Measurements from ENCODE around the gene TOMM22.
"Not testable (repeated sequence)": the region's sequence is repeated elsewhere in the genome, so short reads cannot be mapped to it uniquely, and the experiment has no call there.

The TOMM22 gene

DNA sequence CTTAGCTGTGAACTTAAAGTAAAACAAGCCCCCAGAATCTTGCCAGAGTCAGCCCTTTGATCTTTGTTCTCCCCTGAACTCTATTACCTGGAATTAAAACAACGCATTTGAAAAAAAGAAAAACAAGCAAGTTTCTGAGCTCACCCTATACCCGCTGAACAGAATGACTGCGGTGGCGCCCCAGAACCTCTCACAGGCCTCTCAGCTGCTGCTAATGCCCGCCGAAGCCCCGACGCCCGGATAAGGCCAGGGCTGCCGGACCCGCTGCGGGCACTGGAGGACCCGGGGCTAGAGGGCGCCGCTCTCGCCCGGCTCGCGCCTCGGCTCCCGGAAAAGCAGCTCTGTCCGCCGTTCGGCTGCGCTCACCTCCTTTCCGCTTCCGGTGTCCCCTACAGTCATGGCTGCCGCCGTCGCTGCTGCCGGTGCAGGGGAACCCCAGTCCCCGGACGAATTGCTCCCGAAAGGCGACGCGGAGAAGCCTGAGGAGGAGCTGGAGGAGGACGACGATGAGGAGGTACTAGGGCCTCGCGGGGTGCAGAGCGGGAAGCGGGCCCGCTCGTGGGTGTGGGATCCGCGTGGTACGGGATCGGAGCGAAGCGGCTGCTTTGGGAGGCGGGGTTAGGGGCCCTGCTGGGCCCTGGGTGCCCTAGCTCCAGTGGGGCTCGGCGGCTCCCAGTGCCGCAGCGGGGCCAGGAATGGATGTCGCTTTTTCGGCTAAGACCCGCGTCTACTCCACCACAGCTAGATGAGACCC, at the start of gene TOMM22:
Gene TOMM22, plus strand, starts transcription at position 376 of the 754 bp plus-strand sequence. Its CDS starts 22 bp downstream, at position 398.
- peak; percentile 50 for DNase-seq

DNA sequence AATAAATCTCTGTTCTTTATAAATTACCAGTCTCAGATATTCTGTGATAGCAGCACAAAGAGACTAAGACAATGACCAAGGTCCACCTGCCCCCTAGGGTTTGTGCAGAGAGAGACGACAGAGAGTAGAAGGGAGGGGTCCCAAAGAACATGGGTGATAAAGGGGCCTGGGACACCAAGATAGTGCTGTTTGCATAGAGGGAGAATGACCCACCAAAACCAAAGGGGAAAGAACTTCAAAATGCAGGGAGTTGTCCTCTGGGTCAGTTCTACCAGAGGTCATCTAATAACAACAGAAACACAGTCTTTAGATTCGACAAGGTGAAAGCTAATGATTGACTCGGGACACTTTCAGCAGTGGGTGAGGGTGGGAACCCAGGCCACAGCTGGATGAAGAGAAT, 49.2 kb upstream of the TOMM22 start:
- DNase-seq, result no peak

DNA sequence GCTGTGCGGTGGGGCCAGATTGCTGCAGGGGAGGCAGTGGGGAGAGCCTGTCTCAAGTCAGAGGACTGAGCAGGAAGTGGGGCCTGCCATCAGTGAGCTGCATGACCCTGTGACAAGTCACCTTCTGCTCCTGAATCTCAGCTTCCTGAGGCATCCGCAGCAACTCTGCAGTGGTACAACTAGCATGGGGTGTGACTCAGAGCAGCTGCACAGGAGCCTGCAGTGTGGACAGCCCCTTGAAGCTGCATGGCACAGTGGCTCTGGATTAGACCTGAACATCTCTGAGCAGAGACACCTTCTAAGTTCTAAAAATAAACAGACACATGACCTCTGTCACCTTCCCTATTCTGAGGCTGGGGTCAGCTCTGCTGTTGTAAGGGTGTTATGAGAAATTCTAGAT, 43.5 kb upstream of the TOMM22 start:
- DNase-seq, result no peak

DNA sequence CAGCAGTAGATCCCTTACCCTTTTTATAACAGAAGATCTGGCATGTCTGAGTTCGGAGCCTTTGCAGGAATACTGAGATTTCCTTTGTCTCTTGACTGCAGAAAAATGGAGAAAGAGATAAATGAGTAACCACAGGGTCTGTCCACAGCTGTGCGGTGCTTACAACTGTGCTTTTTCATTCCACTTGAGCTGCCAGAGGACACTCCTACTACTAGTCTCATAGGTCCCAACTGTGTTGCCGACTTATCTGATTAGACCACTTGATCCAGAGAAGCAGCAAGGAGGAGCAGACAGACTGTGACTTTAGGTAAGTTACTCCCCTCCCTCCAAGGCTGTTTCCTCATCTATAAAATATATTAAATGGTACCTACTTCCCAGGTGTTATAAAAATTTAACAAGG, 43.0 kb upstream of the TOMM22 start:
- no peak for DNase-seq

DNA sequence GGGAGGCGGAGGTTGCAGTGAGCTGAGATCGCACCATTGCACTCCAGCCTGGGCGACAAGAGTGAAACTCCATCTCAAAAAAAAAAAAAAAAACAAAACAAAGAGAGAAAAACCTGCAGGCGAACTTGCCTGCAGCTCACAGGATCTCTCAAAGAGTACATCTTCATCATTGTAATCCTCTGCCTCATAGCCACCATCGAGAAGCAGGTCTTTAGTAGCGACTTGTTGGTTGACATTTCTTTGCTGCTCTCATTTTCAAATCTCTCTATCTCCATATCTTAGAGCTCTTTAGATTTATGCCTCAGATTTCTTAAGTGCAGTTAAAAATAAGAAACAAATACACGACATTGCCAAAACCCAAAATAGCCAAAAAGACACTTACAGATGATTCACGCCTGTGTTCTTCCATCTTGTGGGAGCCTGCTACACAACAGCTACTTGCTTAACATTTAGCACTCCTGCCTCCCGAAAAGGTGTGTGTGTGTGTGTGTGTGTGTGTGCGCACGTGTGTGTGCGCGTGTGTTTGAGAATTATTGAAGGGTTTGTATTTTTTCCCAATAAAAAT, 40.2 kb upstream of the TOMM22 start:
- no peak for DNase-seq

DNA sequence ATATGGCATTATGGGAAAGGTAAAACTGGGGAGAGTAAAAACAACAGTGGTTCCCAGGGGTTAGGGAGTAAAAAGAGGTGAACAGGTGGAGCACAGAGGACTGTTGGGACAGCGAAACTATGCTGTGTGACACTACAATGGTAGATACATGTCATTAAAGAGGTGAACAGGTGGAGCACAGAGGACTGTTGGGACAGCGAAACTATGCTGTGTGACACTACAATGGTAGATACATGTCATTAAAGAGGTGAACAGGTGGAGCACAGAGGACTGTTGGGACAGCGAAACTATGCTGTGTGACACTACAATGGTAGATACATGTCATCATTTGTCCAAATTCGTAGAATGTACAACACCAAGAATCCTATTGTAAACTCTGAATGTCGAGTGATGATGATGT, 37.5 kb upstream of the TOMM22 start:
- not testable (repeated sequence) for DNase-seq

DNA sequence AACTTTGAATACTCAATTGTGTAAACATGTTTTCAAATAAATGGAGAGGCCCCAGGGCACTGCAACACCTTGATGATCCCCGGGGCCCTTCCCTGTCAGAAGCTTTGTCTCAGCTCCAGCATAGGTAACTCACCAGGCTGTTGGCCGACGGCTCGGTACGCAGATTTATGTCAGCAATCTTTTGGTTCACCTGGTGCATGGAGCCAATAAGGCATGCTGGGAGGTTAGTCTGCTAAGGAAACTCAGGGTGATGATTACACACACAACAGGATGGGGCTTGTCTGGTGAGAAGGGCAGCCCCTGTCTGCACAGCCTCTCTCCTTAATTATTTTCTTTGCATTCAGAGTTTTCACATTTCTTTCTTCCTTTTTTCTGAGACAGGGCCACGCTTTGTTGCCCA, 36.3 kb upstream of the TOMM22 start:
- DNase-seq, result no peak

DNA sequence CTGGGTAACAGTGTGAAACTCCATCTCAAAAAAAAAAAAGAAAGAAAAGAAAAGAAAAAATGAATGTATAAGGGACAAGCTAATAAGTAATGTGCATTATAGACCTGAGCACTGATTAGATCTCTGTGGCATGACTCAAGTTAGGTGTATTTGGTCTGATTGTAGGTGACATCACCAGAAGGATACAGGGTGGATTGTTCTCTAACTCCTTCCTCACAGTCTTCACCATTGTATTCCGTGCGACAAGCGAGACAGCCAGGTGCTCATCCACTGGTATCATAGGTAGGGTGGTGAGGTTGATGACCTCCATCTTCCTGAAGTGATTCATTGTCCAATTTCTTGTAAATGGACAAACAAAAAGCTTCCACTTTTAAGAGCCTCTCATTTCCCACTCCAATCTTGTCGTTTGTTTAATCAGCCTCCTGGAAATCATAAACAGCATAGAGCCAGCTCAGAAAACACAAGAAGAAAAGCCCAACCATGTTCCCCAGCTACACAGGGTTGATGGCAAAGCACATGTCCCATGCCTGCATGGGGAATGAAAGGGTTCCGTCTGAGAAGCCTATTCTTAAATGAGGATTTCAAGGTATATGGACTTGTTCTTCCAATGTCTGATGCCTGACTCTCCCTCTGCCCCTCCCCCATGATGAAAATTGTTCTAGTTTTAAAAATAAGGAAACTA, 31.8 kb upstream of the TOMM22 start:
- peak; percentile 17 for DNase-seq

DNA sequence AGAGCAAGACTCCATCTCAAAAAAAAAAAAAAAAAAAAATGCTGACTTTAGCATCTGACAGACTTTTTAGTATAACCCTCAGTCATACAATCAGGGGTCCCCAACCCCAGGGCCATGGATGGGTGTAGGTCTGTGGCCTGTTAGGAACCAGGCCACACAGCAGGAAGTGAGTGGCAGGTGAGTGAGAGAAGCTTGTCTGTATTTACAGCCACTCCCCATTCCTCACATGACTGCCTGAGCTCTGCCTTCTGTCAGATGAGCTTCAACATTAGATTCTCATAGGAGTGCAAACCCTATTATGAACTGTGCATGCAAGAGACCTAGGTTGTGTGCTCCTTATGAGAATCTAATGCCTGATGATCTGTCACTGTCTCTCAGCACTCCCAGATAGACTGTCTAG, 28.9 kb upstream of the TOMM22 start:
- DNase-seq, result no peak

DNA sequence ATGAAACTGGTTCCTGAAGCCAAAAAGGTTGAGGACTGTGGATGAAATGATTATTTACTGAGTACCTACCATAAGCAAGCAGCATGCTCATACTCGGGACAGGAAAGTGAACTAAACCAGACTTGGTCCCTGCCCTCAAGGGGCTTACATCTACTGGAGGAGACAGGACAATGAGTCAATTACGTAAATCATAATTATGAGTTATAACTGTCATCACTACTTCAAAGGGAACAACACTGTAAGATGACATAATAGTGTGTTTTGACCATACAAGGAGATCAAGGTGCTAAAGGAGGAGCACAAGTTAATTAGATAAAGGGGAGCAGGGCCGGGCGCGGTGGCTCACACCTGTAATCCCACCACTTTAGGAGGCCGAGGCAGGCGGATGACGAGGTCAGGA, 28.0 kb upstream of the TOMM22 start:
- no peak for DNase-seq

DNA sequence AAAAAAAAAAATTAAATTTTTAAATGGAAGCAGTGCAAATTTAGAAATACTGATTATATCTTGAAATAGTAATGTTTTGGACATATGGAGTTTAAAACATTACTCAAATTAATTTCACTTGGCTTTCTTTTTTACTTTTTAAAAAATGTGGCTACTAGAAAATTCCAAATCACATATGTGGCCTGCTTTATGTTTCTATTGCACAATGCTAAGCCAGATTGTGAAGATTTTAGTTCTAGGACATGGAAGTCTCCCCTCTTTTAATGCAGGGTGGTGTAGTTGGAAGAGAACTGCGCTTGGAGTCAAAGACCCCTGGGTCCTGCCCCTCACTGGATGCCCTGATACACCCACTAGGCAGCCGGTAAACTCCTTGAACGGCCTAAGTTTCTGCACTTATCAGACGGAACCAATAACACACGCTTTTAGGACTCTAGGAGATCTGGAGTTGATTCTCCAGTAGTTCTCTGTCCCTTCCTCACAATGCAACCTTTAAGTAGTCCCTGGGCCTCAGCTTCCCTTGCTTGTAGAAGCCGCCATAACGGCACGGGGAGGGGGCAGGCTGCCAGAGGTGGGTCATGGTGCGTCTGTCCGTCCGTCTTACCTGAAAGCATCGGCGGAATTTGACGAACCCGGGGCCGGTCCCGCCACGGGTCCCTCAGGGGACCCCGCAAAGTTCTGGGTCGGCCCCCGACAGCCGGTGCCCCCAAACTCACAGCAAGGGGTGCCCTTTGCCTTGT, 26.1 kb upstream of the TOMM22 start:
- no peak for DNase-seq

DNA sequence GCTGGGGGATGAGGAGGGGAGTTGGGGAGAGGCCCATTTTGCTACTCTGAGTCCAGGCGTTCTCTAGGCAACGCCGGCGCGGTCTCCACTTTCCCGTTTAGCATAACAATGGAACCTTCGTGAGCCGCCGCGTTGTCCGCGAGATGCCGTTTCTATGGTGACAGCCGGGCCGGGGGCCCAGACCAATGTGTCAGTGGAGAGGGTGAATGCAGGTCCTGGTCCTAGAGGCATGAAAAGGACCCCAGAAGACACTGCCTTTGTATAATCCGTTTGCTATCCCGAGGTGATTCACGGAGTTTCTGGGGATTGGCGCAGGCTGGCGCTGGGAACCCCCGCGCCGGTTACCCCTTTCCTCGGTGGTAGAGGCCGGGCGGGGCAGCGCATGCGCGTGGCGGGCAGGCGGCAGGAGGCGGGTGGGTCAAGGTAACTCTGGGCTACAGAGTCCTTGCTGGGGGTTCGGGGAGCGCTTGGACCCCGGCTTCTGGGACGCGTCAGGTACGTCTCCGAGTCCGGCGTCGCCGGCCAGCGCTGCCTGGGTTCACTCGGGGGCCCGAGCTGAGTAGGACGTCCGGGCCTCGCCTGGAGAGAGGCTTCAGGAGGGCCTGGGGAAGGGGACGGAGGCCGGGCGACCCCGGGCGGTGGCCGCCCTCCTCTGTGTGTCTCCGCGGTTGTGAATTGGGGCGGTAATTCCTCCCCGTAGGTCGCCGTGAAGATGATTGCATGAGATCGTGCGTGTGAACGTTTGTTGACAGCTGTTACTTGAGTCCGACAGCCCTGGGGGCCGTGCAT, 25.3 kb upstream of the TOMM22 start, which contains the start of the genes CBY1 and FAM227A:
Gene CBY1, plus strand, starts transcription at position 383 of the 789 bp plus-strand sequence. CDS start 11,417 bp downstream, outside the sequence.
Gene FAM227A, minus strand, starts transcription at position 137 of the 789 bp plus-strand sequence. CDS start 6,224 bp downstream, outside the sequence.
- DNase-seq, result peak; percentile 76

DNA sequence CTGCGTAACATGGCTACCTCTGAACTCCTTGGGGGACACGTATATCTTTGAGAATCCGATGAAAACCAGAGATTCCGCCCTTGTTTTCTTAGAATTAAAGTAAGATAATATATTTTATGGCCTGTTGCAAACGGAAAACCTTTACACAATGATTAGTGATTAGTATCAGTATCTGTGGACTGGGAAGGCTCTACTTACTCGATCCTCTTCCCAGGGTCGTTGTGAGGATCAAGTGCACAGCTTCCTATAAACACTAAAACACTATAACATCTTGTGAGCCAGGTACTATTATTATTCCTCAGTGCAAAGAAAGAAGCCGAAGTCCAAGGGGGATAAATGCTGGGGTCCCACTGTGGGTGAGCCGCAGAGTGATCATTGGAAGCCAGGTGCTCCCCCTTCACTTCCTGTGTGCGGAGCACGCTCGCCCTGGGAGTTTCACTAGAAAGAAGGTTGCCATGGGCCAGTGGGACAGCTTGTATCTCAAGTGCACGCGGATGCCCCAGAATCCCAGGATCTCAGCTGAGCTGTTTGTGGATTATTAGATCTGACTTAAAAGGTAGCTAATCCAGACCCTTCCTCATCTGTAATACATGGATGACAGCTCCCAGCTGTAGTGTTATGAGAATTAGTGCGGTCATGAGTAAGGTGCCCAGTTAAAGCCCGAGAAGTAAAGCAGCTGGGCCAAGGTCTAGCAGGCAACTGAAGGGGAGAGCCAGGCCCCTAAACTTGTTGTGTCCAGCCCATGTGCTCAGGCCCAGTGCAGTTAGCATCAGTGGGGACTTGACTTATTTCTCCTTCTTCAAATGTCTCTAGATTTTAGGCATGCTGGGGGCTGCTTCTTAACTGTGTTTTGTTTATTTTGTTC, 24.5 kb upstream of the TOMM22 start:
- DNase-seq, result peak; percentile 5

DNA sequence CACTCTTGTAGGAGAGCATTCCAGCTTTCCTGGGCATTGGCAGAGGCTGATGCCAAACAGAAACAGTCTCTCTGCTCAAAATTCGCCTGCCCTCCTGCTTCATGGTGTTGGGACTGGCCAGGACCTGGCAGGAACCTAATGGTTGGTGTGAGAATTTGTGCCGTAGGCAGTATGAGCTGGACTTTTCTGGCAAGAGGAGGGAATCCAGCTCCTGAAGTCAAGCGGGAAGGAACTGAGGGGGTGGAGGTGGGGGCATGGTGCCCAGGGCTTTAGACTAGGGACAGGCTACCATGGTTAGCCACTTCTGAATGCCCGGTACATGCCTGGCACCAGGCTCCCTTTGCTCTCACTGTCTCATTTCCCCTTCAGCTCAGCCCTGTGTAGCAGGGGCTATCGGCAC, 6.9 kb upstream of the TOMM22 start:
- DNase-seq, result no peak

DNA sequence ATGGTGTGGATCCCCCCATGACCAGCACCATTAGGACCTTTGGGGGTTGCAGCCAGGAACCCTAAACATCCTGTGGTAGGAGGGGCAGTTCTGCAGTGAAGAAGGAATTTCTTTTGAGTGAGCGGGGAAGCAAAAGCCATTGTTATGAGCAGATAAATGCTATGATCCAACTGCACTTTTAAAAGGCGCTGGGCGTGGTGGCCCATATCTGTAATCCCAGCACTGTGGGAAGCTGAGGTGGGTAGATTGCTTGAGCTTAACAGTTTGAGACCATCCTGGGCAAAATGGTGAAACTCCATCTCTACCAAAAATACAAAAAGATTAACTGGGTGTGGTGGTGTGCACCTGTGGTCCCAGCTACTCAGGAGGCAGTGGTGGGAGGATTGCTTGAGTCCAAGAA, 5.9 kb upstream of the TOMM22 start:
- no peak for DNase-seq

DNA sequence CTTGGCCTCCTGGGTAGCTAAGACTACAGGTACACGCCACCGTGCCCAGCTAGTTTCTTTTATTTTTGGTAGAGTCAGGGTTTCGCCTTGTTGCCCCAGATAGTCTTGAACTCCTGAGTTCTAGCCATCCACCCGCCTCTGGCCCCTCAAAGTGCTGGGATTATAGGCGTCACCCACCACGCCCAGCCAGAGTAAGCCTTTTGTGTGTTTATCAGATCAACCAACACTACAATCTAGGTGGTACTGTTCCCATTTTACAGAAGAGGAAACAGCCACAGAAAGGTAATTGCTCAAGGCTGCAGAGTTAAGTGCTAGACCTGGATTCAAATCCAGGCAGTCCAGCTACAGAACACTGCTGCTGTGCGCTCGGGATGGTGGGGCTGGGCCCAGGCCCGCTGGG, 3.1 kb downstream of the TOMM22 start:
- DNase-seq, result no peak

DNA sequence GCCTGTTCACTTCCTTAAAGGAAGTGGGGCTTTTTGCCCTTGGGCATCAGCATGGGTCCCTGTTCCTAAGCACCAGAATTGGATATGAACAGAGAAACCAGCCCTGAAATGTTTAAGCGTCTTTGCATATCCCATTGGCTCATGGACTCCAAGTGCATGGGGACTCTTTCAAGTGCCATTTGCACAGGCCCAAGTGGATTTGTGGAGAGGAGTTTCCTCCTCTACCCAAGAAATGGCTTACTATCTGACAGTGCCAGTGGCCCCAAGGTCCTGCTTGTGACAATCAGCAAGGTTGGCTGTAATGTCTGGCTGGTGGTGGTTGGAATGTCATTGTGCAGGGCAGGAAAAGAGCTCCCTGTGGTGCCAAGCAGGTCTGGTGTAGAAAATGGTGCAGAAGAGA, 4.0 kb downstream of the TOMM22 start:
- no peak for DNase-seq

DNA sequence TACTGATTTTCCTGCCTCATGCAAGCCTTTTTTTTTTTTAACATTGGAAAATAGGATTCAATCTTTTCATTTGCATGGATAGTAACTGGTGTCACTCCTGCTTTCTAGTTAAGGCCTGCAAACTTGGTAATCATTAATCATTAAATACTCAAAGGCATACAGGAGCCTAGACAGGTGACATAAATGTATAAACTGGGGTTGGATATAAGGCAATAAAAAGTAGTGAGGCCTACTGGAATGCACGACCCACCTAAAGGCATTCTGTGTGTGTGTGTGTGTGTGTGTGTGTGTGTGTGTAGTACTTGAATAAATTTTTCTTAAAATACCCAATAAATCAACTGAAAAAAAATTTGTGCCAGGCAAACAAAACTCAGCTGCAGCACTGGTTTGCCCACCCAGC, 7.9 kb downstream of the TOMM22 start:
- DNase-seq, result no peak

DNA sequence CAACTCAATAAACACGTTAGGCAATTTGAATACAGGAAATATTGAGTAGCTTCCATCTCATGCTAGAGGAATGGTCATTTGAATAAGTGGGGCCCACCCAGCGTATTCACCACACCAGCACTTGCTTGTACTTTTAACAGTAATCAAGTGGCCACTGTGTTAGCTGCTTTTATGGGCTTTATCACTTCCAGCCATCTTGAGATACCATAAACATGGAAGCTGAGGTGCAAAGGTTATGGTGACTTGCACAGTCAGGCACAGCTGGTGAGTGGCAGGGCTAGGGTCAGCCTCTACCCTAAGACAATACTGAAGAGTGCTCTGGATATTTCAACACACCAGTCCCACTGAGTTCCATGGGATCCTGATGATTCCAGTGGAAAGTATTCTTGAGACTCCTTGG, 12.3 kb downstream of the TOMM22 start:
- DNase-seq, result no peak

DNA sequence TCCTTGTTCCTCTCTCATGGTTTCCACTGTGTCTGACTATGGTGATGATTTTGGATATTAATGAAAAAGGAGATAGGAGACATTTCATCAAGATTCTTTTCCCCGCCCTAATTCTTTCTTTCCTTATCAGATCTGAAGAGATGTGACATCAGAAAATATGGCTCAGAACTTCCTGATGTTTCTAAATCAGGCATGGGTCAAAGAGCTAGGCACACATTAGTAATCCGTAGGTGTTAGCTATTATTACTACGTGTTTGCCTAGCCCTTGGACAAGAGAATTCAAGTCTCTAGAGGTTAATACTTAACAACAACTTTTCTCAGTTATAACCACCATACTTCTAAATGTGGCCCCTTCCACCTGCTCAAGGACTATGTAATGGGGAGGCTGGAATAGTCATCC, 13.2 kb downstream of the TOMM22 start:
- DNase-seq, result no peak
